GM10248 (cell line): ENCODE data around the gene RASA3.

Experiments
- CTCF ChIA-PET: fragments of 300-600 bp; sonication (Branson Sonifier 250); formaldehyde crosslinking; extraction: SDS; loops from one replicate; lab custom pipeline; 2021; ENCODE audit warnings: antibody characterized with exemption; lab: Yijun Ruan, JAX
- POLR2A ChIA-PET: fragments of 350-650 bp; sonication (Branson Sonifier 250); formaldehyde crosslinking; extraction: SDS; loops from one replicate; lab custom pipeline; 2020; ENCODE audit warnings: antibody characterized with exemption; lab: Yijun Ruan, JAX
- DNase-seq: peaks from one replicate; pipeline ENCODE4 v3.0.0; 2012; ENCODE audit errors: extremely low spot score
- CTCF ChIP-seq: IDR thresholded peaks from 2 replicates; pipeline ENCODE4 v1.5.1; 2012; ENCODE audit warnings: mild to moderate bottlenecking, low read depth; ENCODE audit errors: extremely low read depth, missing control alignments, control extremely low read depth

The RASA3 gene

GRCh38 chr13:114122127-114122511 lies 10.3 kb downstream of the RASA3 start:
- TF ChIP-seq CTCF: no peak
- ChIA-PET CTCF (interaction anchor here (1.1 to 1.2 kb wide), 2 partner anchors 8 to 11 kb away, joined by 3 to 4 read pairs; no protein-coding TSS in a partner anchor), POLR2A (no interaction called here)
- no peak for DNase-seq

- POLR2A ChIA-PET: no interaction called here
- TF ChIP-seq CTCF: no peak
- no peak for DNase-seq
- CTCF ChIA-PET: interaction anchor here (1.1 to 1.2 kb wide), 2 partner anchors 8 to 10 kb away, joined by 3 to 4 read pairs; no protein-coding TSS in a partner anchor
Observed at GRCh38 chr13:114121496-114122126, 10.8 kb downstream of the RASA3 start.

GRCh38 chr13:114121031-114121430 lies 11.4 kb downstream of the RASA3 start:
- no peak for TF ChIP-seq CTCF
- ChIA-PET POLR2A (no interaction called here), CTCF (interaction anchor here (1.2 kb wide), 1 partner anchor 9 kb away, joined by 4 read pairs; no protein-coding TSS in a partner anchor)
- no peak for DNase-seq

GRCh38 chr13:114120591-114121011 lies 11.8 kb downstream of the RASA3 start:
- no peak for DNase-seq
- ChIA-PET CTCF (interaction anchor here (1.2 kb wide), 1 partner anchor 9 kb away, joined by 4 read pairs; no protein-coding TSS in a partner anchor), POLR2A (no interaction called here)
- no peak for TF ChIP-seq CTCF

GRCh38 chr13:114119196-114119595 lies 13.2 kb downstream of the RASA3 start:
- DNase-seq: no peak
- POLR2A ChIA-PET: no interaction called here
- CTCF ChIA-PET: no interaction called here
- TF ChIP-seq CTCF: no peak

GRCh38 chr13:114118511-114119123 lies 13.8 kb downstream of the RASA3 start:
- DNase-seq: no peak
- no peak for TF ChIP-seq CTCF
- POLR2A ChIA-PET: no interaction called here
- CTCF ChIA-PET: no interaction called here
